Right ventricle myocardium inferior (tissue), 1 donor: Measurements from ENCODE around the gene SLC7A6. TPM values are rescaled to one million over a fixed set of nuclear protein-coding genes. Genes with fewer than 3 reads are reported as not detected.
A peak's percentile ranks its signal among the peaks of the same experiment; 100 is the strongest.
"Not testable (repeated sequence)": the region's sequence is repeated elsewhere in the genome, so short reads cannot be mapped to it uniquely, and the experiment has no call there.

Source experiments
- ATAC-seq: fragments of 200-7000 bp; cut with Tn5 transposase; one replicate; pipeline ENCODE4 v1.9.1; 2020; ENCODE audit warnings: mild to moderate bottlenecking, moderate library complexity
- DNase-seq: peaks from one replicate; pipeline ENCODE4 v3.0.0; 2021; ENCODE audit errors: missing footprints
- intact Hi-C: fragments of 100-400 bp; cut with DNase I; formaldehyde crosslinking; loops from one replicate; pipeline ENCODE4 v1.11.0; 2022
- total RNA-seq: library from RNA; stranded (reverse); fragmentation: NEBNext Ultra II Directional; extraction: Animal tissue kit (Norgen Biotek cat#: 25700); gene quantifications from one replicate; pipeline ENCODE4 v1.2.1, GENCODE V29; 2021
- donor health status: DM: no; HTN: yes; CAD: no; lungs with severe emphysema.

Gene SLC7A6
- total RNA-seq, 1 donor from 2014 or later, result 33.7 TPM

DNA sequence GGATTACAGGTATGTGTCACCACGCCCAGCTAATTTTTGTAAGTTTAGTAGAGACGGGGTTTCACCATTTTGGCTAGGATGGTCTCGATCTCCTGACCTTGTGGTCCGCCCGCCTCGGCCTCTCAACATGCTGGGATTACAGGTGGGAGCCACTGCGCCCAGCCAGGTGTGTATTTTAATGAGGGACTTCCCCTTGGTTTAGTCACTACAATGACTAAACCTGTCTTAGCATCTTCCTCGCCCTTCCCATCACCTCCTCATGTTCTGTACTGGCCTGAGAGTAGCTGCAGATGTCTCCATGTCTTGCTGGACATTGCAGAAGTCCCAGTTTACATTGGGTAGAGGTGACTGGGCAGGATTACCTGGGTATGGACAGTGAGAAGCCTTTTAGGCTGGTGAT lies 9.6 kb downstream of the SLC7A6 start:
- DNase-seq (no peak), ATAC-seq (no peak)
- intact Hi-C loops, result no loop called here

DNA sequence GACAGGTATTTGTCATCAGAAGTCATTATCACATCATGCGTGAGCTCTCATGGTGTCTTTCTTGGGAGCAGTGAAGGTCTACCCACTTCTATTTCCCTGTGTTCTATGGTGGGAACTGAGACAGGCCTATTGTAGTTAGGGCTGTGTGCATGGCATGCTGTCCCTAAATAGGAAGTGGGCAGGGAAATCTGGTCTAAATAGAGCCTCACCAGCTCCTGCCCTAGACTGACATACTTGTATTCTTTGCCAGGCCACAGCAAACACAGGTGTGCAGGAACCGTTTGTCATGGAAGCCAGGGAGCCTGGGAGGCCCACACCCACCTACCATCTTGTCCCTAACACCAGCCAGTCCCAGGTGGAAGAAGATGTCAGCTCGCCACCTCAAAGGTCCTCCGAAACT lies 10.1 kb downstream of the SLC7A6 start:
- ATAC-seq (peak; percentile 58), DNase-seq (no peak)

DNA sequence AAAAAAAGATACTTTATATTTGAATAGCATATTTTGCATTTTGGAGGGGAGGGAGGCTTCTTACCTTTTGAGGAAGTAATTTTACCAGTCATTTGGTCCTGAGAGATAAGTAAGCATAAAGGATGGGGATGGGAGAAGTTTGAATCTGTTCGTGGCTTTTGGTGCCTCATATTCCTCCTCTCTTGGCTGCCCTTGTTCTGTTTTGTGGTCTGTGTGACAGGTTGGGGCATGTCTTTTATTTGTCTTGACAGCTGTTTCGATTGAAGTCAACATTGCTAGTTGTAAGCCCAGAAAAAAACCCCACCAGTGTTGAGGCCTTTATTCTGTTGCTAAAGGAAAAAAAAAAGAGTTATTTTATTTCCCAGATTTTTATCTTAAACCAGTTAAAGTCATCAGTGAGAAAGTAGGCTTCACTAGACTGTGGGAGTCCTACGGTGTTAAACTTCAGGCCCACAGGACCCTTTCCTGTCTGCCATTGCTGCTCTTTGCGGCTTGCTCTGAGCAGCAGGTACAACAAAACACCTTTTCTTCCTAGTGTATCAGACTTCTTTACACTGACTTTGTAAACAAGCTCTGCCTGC lies 11.4 kb downstream of the SLC7A6 start:
- no peak for DNase-seq

More for the DNA sequence above, 10.1 kb downstream of the SLC7A6 start:
- intact Hi-C loops, result no loop called here

DNA sequence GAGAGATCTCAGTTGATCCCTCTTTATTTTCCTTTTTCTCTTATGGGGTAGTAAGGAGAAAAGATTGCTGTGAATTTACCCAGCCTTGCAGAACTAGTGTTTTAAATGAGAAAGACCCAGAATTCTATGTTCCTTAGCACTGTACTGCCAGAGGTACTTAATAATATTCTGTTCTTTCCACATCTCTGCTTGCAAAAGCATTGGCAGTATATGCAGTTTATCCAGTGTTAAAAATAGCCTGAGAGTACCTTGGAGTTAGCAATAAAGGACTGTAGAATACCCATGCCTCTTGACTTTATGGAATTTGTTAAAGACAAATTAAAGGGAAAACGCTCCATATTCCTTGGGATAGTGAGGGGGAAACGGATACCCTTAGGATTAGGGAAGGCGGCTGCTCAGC lies 11.9 kb downstream of the SLC7A6 start:
- ATAC-seq, result peak; percentile 48
- DNase-seq, result no peak
- intact Hi-C loops, result no loop called here

More for the DNA sequence above, 11.4 kb downstream of the SLC7A6 start:
- intact Hi-C loops, result no loop called here
- ATAC-seq, result no peak

DNA sequence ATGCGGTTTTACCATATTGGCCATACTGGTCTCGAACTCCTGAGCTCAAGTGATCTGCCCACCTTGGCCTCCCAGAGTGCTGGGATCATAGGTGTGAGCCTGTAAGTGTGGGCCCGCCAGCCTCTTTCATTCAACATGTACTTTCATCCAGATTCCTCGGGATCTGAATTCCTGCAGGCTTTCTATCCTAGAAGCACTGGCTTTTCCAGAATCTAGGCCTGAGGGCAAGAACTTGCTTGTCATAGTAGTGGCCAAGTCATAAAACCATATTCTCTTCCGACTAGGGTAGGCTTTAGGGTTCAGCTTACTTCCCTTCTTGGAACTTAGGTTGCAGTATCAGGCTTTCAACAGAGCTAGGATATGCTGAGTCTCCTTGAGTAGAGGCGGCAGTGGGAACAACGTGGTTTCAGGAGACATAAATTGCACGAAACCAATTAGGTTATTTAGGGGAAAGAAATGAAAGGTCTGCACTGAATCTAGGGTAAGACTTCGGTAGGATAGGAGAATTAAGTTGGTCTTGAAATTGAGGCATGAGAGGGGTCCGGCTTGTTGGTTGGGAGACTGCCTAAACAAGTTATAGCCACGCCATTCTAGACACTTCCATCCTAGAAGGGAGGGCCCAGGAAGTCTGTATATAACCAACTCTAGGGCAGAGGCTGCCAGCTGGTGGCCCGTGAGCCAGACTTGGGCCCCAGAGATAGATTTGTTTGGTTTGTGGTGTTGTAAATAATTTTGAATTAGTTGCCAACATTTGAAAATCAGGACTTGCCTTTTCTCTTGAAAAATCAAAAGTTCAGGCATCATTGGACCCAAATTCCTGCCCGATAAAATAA lies 15.6 kb downstream of the SLC7A6 start:
- DNase-seq (no peak), ATAC-seq (no peak)
- intact Hi-C loops, result no loop called here

DNA sequence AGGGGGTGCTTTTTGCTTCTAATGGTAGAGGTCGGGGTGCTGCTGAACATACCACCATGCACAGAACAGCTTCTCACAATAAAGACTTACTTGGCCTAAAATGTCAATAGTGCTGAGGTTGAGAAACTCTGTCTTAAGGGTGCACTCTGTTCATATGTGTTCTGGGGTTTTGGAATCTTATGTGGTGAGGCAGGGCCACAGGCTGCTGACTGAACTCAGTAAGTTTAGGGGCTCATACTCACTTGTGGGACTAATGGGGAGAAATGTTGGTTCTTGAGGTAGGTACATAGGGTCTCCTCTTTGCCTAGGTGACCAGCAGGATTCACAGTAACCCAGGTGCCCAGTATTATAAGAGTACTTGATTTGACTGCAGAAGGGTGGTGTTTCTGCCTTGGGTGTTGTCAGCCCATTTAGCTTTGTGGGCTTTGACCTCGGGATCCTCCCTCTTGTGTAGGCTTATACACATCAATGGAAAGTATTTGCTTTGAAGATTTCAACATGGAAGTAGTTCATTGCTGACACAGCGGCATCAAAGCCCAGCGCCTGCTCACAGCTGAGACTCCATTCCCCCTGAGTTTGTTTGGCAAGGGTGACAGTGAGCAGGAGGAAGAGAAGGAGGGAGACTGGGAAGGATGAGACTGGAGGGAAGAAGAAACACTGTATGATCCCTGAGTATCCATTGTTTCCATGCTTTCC lies 17.2 kb downstream of the SLC7A6 start:
- DNase-seq, result no peak
- ATAC-seq, result no peak
- intact Hi-C loops, result loop anchor here (2.0 kb wide), 1 partner anchor 17 kb away; the partner anchor contains the start of gene SLC7A6

DNA sequence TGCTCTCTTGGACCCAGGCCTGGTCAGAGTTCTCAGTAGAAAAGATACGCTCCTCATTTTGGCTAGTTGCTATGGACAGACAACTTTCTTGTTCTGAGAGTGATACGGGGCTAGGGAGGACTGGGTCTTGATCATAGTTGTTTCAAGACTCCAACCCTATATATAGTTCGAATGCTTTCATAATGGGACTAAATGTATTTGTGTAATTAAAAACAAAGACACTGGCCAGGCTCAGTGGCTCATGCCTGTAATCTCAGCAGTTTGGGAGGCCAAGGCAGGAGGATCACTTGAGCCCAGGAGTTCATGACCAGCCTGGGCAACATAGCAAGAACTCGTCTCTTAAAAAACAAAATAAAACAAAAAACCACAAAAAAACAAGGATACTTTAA lies 17.7 kb downstream of the SLC7A6 start:
- intact Hi-C loops, result loop anchor here (2.0 kb wide), 1 partner anchor 17 kb away; the partner anchor contains the start of gene SLC7A6
- DNase-seq (no peak), ATAC-seq (no peak)

DNA sequence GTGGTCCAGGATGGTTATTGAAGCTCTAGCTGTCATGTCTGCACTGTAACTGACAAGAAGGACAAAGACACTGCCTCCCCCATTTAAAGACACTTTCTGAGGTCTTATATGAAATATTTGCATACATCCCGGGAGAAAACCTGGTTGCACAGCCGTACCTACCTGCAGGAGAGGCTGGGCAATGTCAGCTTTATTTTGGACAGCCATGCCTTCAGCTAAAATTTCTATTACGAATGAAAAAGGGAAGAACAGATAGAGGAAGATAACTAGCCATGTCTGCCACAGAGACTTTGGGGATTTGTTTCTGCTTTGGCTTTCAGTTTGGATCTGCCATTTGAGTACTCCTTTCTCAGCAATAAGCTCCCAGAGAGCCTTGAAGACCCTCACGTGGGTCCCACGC lies 19.0 kb downstream of the SLC7A6 start:
- intact Hi-C loops, result loop anchor here (2.0 kb wide), 1 partner anchor 19 kb away; the partner anchor contains the start of gene SLC7A6
- ATAC-seq, result no peak
- DNase-seq, result no peak

DNA sequence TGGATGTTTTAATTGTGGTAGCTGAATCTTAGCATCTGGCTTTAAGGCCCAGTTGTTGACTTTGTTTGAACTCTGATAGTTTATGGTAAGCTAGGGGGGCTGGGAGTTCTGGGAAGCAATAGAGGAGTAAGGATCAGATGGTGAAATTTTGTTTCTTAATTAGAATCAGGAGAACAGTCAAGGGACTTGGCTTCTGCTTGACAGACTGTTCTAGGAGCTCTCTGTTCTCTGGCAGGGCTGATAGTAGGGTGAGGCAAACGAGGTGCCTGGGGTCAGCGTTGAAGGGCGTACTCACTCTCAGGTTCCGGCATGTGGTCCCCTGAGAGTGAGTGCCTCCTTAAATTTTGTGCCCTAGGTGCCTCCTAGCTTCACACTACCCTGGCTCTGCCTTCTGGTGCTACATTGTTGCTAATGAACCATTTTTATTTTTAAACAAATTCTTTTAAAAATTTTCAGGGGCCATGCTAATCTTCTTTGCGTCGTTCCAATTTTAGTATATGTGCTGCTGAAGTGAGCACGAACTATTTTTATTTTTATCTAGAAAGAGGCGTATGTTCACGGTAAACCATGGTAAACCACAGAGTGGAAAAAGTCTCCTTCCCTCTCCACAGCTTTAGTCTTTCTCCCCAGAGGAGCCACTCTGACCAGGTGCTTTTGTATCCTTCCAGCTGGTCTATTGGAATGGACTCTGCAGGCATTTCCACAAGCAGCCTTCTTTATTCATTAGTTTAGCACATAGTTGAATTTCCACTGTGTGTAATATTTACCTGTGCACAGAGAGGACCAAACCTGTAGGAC lies 19.7 kb downstream of the SLC7A6 start:
- ATAC-seq (peak; percentile 77), DNase-seq (no peak)
- intact Hi-C loops, result loop anchor here (2.0 kb wide), 1 partner anchor 19 kb away; the partner anchor contains the start of gene SLC7A6

DNA sequence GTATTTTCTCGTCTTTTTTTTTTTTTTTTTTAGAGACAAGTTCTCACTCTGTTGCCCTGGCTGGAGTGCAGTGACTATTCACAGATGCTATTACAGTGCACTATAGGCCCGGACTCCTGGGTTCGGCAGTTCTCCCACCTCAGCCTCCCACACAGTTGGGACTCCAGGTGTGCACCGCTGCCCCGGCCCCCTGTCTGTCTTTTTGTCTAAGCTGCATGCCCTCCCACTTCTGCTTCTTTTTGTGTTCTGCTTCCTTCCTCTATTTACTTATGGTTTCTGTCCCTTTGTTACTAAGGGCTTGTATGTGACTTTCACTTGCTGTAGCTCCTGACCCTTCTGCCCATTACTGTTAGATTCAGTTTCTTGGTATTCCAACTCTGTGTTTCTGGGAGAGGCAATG lies 20.5 kb downstream of the SLC7A6 start:
- ATAC-seq (no peak), DNase-seq (no peak)
- intact Hi-C loops, result no loop called here

DNA sequence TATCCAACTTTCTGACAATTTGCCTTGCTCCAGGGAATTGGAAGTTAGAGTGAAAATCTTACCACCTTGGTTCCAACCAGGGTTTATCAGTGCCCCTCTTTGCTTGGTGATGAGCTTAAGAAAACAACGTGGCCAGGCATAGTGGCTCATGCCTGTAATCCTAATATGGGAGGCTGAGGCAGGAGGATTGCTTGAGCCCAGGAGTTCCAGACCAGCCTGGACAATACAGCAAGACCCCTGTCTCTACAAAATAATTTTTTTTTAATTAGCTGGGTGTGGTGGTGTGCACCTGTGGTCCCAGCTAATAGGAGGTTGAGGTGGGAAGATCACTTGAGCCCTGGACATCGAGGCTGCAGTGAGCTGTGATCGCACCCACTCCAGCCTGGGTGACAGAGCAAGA lies 21.4 kb downstream of the SLC7A6 start:
- ATAC-seq (no peak), DNase-seq (no peak)
- intact Hi-C loops, result no loop called here

DNA sequence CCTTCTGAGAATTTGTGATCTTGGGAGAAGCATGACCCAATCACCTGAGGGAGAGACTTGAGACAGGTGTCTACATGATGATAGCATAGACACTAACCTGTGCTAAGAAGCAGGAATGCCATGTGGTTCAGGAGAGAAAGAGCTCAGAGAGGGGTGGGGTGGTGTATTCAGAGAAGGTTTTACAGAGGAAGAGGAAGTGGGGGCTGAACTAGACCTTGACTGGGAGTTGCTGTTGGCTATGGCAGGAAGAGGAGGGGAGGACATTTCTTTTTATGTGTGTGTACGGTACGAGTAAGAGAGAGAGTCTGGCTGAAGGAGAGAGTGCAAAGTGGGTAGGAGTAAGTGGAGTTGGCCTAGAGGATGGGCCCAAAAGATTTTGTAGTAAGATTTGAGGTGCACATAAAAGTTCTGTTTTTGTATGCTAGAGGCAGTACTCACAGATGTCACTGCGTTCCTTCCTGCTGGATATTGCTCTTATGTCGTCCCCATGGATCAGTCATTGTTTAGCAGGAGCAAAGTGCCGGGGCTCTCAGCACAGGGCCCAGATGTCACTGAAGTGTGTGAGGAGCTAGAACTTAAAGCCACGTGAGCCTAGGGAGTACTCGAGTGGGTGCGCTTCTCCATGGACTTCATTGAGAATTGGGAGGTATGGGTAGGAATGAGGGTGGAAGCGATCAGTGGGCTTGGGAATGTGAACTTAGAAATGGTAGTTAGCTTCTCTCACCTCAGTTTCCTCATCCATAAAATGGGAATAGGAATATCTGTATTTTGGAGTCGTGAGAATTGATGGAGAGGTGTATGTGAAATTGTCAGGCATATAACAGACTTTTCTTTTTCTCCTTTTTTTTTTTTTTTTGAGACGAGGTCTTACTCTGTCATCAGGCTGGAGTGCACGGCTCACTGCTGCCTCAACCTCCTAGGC lies 22.1 kb downstream of the SLC7A6 start:
- ATAC-seq, result no peak
- no peak for DNase-seq
- intact Hi-C loops, result no loop called here

DNA sequence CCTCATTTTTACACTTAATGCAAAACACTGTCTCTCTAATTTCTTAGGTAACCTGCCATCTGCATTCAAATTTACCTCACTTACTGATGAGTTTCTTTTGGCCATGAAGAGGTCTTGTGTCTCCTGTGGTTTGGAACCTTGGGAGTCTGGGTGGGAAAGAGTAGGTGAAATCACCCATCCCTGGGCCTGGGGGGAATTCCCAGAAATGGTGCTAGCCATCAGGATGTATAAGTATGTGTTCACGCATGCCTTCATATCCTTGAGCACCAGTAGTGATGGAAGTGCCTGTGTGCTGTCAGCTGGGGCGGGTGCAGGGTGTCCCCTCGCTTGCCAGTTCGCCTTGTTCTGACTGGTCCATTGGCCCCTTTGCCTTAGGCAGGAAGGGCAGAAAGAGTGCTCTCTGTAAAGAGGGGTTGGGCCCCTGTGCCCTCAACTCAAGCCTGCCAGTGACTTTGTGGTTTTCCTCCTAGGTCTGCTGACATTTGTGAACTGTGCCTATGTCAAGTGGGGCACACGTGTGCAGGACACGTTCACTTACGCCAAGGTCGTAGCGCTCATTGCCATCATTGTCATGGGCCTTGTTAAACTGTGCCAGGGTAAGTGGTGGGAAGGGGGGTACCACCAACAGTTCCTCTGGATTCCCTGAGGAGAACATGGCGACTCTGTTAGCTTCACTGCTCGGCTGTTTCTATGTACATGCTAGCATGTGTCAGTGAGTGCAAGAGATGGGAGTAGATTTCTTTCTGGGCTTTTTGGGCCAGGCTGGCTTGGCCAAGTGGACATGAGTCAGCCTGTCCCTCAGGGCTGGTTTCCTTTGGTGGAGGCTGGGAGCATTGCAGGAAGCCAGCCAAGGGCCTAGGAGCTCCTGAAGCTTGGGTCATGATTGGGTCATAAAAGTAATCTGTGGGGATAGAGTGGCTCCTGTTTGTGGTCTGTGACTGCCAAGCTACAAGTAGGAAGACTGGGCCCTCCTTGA lies 23.2 kb downstream of the SLC7A6 start:
- intact Hi-C loops, result no loop called here
- ATAC-seq, result peak; percentile 85
- peak; percentile 87 for DNase-seq

DNA sequence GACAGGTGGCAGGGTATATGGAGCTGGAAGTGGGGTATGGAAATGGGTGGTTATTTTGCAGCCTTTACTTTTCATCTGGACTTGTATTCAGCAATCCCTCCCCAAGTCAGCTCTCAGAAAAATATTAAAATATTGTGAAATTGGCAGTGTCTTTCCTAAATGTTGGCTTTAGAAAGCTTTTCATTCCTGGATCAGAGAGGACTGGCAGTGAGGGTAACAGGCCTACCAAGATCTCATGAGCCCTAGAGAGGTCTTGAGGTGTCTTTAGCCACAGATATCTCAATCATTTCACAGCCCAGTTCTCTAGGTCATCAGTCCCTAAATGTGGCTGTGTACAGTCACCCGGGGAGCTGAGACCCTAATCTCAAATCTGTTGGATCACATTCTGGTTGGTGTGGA lies 23.9 kb downstream of the SLC7A6 start:
- DNase-seq (no peak), ATAC-seq (peak; percentile 38)
- intact Hi-C loops, result no loop called here

DNA sequence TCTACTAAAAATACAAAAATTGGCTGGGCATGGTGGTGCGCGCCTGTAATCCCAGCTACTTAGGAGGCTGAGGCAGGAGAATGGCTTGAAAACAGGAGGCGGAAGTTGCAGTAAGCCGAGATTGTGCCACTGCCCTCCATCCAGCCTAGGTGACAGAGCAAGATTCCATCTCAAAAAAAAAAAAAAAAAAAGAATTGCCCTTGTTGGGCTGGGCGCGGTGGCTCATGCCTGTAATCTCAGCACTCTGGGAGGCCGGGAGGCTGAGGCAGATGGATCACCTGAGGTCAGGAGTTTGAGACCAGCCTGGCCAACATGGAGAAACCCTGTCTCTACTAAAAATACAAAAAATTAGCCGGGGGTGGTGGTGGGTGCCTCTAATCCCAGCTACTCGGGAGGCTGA lies 24.5 kb downstream of the SLC7A6 start:
- DNase-seq, intact Hi-C loops, ATAC-seq: not testable (repeated sequence)

DNA sequence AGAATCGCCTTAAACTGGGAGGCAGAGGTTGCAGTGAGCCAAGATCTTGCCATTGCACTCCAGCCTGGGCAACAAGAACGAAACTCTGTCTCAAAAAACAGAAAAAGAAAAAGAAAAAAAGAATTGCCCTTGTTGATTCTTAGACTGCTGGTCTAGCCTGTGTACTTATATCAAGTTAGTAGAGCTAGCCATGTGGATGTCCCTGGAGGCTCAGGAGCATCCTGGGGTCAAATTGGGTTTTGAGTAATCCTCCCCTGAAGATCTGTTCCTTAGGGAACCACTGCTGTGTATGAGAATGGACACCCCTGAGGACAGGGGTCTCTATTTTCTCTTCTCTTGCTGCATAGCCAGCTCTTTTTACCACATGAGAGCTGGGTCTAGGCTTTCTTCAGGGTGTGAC lies 24.9 kb downstream of the SLC7A6 start:
- no peak for DNase-seq
- intact Hi-C loops, result no loop called here
- no peak for ATAC-seq
